Pancreas (tissue), 10 donors: ENCODE data around the gene TRIM9. TPM values are rescaled to one million over a fixed set of nuclear protein-coding genes. Genes with fewer than 3 reads are reported as not detected.

Source experiments
- ATAC-seq, 4 donors: fragments of 200-7000 bp; cut with Tn5 transposase; one replicate each; pipeline versions ENCODE4 v1.8.0 to v1.9.1; 2020; ENCODE audit warnings: mild to moderate bottlenecking in 4 of 4, moderate library complexity in 4 of 4
- DNase-seq, 6 donors: peaks; one replicate each; pipeline ENCODE4 v3.0.0-alpha.2; 2020
- FAIRE-seq: peaks from 2 replicates; lab custom pipeline; 2012; peaks lifted over from hg19 to GRCh38; lab: Jason Lieb, UNC
- H3K27ac ChIP-seq, 4 donors: fragments of 200-600 bp; sonication (generic); 1 replicate in 3 of 4; 2 replicates in 1 of 4; pipeline versions ENCODE4 v1.5.0 to v1.8.0; 2020
- H3K27me3 ChIP-seq, 4 donors: fragments of 200-600 bp; one replicate each; pipeline ENCODE4 v1.8.0; 2021
- H3K36me3 ChIP-seq, 3 donors: fragments of 200-600 bp; sonication (generic) in 1 of 3; one replicate each; pipeline versions ENCODE4 v1.5.0 to v1.8.0; 2020 to 2021
- H3K4me1 ChIP-seq, 3 donors: fragments of 200-600 bp; one replicate each; pipeline ENCODE4 v1.8.0; 2021
- H3K4me3 ChIP-seq, 4 donors: fragments of 200-600 bp; sonication (generic) in 2 of 4; one replicate each; pipeline versions ENCODE4 v1.5.0 to v1.8.0; 2020 to 2021
- H3K9me3 ChIP-seq, 4 donors: fragments of 200-600 bp; one replicate each; pipeline ENCODE4 v1.8.0; 2021
- CTCF ChIP-seq, 4 donors: fragments of 200-600 bp; sonication (generic) in 3 of 4; IDR thresholded peaks; one replicate each; pipeline versions ENCODE4 v1.5.0 to v1.8.0; 2021; ENCODE audit warnings: antibody characterized with exemption in 4 of 4
- WGBS, 2 donors: extraction: QIAGEN DNeasy Blood & Tissue Kit; methylation state at CpG; one replicate each; pipeline ENCODE4 v1.1.7; 2013; 5-methylcytosine and 5-hydroxymethylcytosine counted together
- intact Hi-C, 3 donors: fragments of 100-400 bp; cut with DNase I; formaldehyde crosslinking; loops; one replicate each; pipeline versions ENCODE4 v1.11.1 to v1.14.2; 2022
- polyA plus RNA-seq, 2 donors: library from polyadenylated mRNA; stranded (reverse); fragments of 200-250 nt; gene quantifications; one replicate each; pipeline ENCODE4 v1.2.3, GENCODE V29; 2013
- total RNA-seq, 6 donors: library from RNA; stranded (reverse); fragmentation: NEBNext Ultra II Directional in 4 of 6; extraction: Animal tissue kit (Norgen Biotek cat#: 25700) in 4 of 6; gene quantifications; one replicate each; pipeline versions ENCODE4 v1.2.1 to v1.2.4, GENCODE V29; 2021 to 2023
- donor health status: healthy with polysubstance abuse.
- donor health status: DM: no; HTN: no; CAD: no; lungs with moderate emphysema.
- donor health status: DM: no; HTN: no; CAD: no.
- donor health status: control.
- donor health status: control.
- donor health status: Bipolar disorder and iron deficiency.
- donor health status: DM: yes; HTN: yes; CAD: no.
- donor health status: DM: no; HTN: no; CAD: no.
- donor health status: DM: no; HTN: no; CAD: no.
- donor health status: DM: yes; HTN: yes; CAD: no.

TRIM9 gene
- total and polyA plus RNA-seq, 8 donors = 0.25 to 3.4 (median 0.79) TPM

DNA sequence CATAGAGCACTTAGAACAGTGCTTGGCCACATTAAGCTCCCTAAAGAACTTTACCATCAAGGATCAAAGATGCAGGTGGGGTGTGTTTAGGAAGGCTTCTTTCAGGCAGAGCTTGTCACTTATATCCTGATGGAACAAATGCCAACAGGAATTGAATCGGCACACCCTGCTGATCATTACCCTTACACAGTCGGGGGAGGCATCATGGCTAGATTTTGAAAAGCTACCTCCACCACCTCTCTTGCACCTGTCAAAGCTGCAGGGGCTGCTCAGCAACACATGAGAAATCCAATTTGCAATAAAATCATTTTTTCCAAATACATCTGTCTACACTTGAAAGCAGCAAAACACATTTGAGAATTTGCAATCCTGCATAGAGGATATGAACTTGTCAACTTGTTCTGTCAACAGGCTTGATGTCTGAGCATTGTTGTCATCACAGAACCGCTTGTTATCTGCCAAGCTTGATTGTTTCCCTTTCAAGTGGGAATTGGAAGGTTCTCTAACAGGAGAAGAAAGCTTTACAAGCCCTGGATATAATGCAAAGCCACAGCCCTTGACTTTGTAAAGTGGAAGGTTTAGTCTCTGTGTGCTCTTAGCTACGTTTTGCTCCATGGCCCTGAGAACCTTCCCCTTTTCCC, 24.6 kb upstream of the TRIM9 start:
- WGBS, 2 donors = 52 to 71% methylated on average over 4 of the region's 4 CpGs
- no peak overlapping the region for H3K4me3 ChIP-seq
- H3K36me3 ChIP-seq = no peaks in the 10 kb centered on the region
- H3K4me1 ChIP-seq = no peaks in the 10 kb centered on the region
- ATAC-seq (no peak), DNase-seq (no peak), FAIRE-seq (no peak)
- TF ChIP-seq CTCF (IDR thresholded peaks at IDR 0.05) = no peak
- no peaks in the 10 kb centered on the region for H3K27me3 ChIP-seq
- no peak overlapping the region for H3K27ac ChIP-seq
- H3K9me3 ChIP-seq = no peaks in the 10 kb centered on the region
- intact Hi-C loops = no loop called here

DNA sequence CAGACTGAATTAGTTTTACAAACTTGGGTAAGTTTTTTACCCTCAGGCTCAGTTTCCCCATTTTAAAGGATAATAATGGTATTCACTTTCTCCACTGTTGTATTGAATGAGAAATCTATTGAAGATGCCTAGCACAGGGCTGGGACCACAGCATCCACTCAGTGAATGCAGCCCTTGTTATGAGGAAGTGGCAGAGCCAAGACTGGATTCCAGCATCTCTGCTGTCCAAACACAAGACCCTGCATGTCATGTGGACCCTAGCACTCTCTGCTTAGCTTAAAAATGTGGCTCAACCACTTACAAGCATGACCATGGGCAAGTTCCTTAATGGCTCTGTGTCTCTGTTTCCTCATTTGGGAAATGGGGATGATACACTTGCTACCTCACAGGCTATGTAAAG, 24.1 kb upstream of the TRIM9 start:
- intact Hi-C loops = no loop called here
- H3K36me3 ChIP-seq = no peaks in the 10 kb centered on the region
- DNase-seq (no peak), ATAC-seq (no peak), FAIRE-seq (no peak)
- H3K27ac ChIP-seq = no peak overlapping the region
- H3K27me3 ChIP-seq = no peaks in the 10 kb centered on the region
- H3K4me1 ChIP-seq = no peaks in the 10 kb centered on the region
- H3K9me3 ChIP-seq = no peaks in the 10 kb centered on the region
- no peak for TF ChIP-seq CTCF (IDR thresholded peaks at IDR 0.05)
- no peak overlapping the region for H3K4me3 ChIP-seq

DNA sequence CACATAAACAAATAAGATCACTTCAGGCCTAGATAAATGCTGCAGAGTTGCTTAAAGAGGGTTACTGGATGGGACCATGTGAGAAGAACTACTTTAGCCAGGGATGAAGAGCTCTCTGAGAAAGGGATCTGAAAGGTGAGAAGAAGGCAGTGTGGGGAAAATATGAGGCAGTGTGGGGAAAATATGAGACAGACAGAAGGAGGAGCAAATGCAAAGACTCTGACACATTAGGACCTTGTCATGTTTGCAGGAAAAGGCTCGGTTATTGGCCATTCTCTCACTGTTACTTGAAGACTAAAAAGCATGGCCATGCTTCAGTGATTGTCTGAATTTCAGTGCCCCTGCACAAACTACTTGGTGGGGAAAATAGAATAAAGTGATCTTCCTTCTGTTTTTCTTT, 22.7 kb upstream of the TRIM9 start:
- Histone ChIP-seq H3K9me3 (no peaks in the 10 kb centered on the region), H3K4me3 (no peak overlapping the region), H3K27me3 (no peaks in the 10 kb centered on the region), H3K27ac (no peak overlapping the region), H3K4me1 (no peaks in the 10 kb centered on the region), H3K36me3 (no peaks in the 10 kb centered on the region)
- ATAC-seq = no peak
- TF ChIP-seq CTCF (IDR thresholded peaks at IDR 0.05) = no peak
- no peak for FAIRE-seq
- 74 to 78% methylated on average over 1 of the region's 1 CpG for WGBS, 2 donors
- no peak for DNase-seq
- intact Hi-C loops = no loop called here

- Histone ChIP-seq H3K9me3 (no peaks in the 10 kb centered on the region), H3K27ac (no peak overlapping the region), H3K4me1 (no peaks in the 10 kb centered on the region), H3K27me3 (no peaks in the 10 kb centered on the region), H3K36me3 (no peaks in the 10 kb centered on the region), H3K4me3 (no peak overlapping the region)
- ATAC-seq (no peak), FAIRE-seq (no peak), DNase-seq (no peak)
- intact Hi-C loops = no loop called here
- TF ChIP-seq CTCF (IDR thresholded peaks at IDR 0.05) = no peak
- 86 to 93% methylated on average over 1 of the region's 1 CpG for WGBS, 2 donors
Observed at GRCh38 chr14:51116682-51117081, 21.8 kb upstream of the TRIM9 start.

DNA sequence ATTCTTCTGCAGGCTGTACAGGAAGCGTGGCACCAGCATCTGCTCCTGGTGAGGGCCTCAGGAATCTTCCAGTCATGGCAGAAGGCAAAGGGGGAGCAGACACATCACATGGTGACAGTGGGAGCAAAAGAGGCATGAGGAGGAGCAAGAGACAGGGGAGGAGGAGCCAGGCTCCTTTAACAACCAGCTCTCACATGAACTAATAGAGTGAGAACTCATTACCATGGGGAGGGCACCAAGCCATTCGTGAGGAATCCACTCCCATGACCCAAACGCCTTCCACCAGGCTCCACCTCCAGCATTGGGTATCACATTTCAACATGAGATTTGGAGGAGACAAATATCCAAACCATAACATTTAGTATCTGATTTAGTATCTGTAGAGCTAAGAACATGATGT, 14.7 kb upstream of the TRIM9 start:
- FAIRE-seq (no peak), DNase-seq (no peak), ATAC-seq (no peak)
- no peak for TF ChIP-seq CTCF (IDR thresholded peaks at IDR 0.05)
- 50 to 52% methylated on average over 3 of the region's 3 CpGs for WGBS, 2 donors
- Histone ChIP-seq H3K36me3 (no peaks in the 10 kb centered on the region), H3K27me3 (no peaks in the 10 kb centered on the region), H3K4me1 (no peaks in the 10 kb centered on the region), H3K4me3 (no peak overlapping the region), H3K9me3 (no peaks in the 10 kb centered on the region), H3K27ac (no peak overlapping the region)
- intact Hi-C loops = no loop called here
